ENCODE results near the gene KLHDC10.

DNA sequence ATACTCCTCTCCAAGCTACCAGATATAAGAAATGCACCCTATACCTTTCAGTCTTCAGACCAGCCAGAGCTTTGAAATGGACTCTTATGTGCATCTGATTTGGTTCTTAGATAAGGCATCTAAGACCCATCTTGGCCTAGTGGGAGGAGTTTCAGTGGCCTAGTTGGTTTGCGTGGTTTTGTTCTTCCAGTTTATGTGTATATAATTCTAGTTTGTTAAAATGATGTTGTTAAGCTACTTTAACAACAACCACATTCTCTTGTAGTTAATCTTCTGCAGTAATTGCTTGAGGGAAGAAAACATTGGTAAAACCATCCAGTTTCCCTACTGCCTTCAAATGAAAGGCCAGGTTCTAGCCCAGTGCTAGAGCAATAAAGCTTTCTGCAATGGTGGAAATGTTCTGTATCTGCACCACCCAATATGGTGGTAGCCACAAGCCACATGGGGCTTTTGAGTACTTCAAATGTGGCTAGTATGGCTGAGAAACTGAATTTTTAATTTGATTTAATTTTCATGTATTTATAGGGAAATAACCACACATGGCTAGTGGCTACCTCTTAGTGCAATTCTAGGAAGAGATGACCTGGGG lies 66.3 kb downstream of the KLHDC10 start:
- TF ChIP-seq TAF1 (IDR thresholded peaks at IDR 0.05; ENCODE audit: low read depth, low read length) (no peak), POLR2A (IDR thresholded peaks at IDR 0.05; ENCODE audit: low read depth, low read length) (no peak)

Measured in GM12891 (cell line).